KMS-11 (cell line): ENCODE results near the gene GDF7.

ENCODE experiments used
- H2AFZ ChIP-seq: fragments of 200-600 bp; sonication (generic); 2 replicates; pipeline ENCODE4 v1.6.1; 2016; ENCODE audit warnings: antibody characterized with exemption, mixed run types, low read depth
- H3K27ac ChIP-seq: fragments of 200-600 bp; sonication (generic); 2 replicates; pipeline ENCODE4 v1.6.1; 2016; ENCODE audit warnings: mild to moderate bottlenecking, mixed run types
- H3K27me3 ChIP-seq: fragments of 200-600 bp; sonication (generic); 2 replicates; pipeline ENCODE4 v1.6.1; 2017; ENCODE audit warnings: mild to moderate bottlenecking, low read depth, mixed run types, moderate library complexity; ENCODE audit not compliant: insufficient read depth
- H3K36me3 ChIP-seq: fragments of 200-600 bp; sonication (generic); 2 replicates; pipeline ENCODE4 v1.6.1; 2017; ENCODE audit warnings: mild to moderate bottlenecking, mixed run types; ENCODE audit not compliant: insufficient read depth
- H3K4me1 ChIP-seq: fragments of 200-600 bp; sonication (generic); 2 replicates; pipeline ENCODE4 v1.6.1; 2016; ENCODE audit warnings: mild to moderate bottlenecking, low read depth, mixed run types; ENCODE audit not compliant: poor library complexity, severe bottlenecking
- H3K4me2 ChIP-seq: fragments of 200-600 bp; sonication (generic); 2 replicates; pipeline ENCODE4 v1.7.0; 2016; ENCODE audit warnings: mild to moderate bottlenecking, mixed run types
- H3K4me3 ChIP-seq: fragments of 200-600 bp; sonication (generic); IDR thresholded peaks from 2 replicates; pipeline ENCODE4 v1.6.1; 2017; ENCODE audit warnings: low read depth, low read length, mixed read lengths; ENCODE audit not compliant: insufficient read depth
- H3K79me2 ChIP-seq: fragments of 200-600 bp; sonication (generic); 2 replicates; pipeline ENCODE4 v1.6.1; 2016; ENCODE audit warnings: low read depth, mixed run types; ENCODE audit not compliant: insufficient read depth
- H3K9ac ChIP-seq: fragments of 200-600 bp; sonication (generic); 2 replicates; pipeline ENCODE4 v1.6.1; 2016; ENCODE audit warnings: mild to moderate bottlenecking, mixed run types
- H4K20me1 ChIP-seq: fragments of 200-600 bp; sonication (generic); 2 replicates; pipeline ENCODE4 v1.6.1; 2016; ENCODE audit warnings: mild to moderate bottlenecking, mixed run types; ENCODE audit not compliant: insufficient read depth
- TF ChIP-seq, protein P1 (sequence below): fragments of 200-600 bp; sonication (generic); conservative IDR thresholded peaks from 2 replicates; pipeline ENCODE4 v1.6.1; 2017; ENCODE audit warnings: low read depth, mild to moderate bottlenecking, antibody characterized with exemption, low read length, moderate library complexity, mixed read lengths

Gene GDF7

DNA sequence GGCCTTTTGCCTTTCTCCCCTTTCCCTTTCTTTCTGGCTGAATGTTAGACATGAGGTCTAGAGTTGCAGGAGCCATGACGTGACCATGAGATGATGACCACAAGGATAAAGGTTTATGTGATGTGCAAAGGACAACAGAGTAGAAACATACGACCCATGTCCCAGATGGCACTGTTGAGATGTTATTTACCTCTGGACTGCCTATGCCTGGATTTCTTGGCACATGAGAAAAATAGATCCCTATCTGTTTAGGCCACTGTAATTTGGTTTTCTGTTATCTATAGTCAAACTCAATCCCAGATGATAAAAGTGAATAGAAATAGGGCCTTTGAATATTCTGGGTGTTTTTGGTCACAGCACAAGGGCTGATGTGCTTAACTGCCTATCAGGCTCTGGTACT, 58.8 kb downstream of the GDF7 start:
- H2AFZ ChIP-seq: no peak overlapping the region
- TF ChIP-seq, protein P1, sequence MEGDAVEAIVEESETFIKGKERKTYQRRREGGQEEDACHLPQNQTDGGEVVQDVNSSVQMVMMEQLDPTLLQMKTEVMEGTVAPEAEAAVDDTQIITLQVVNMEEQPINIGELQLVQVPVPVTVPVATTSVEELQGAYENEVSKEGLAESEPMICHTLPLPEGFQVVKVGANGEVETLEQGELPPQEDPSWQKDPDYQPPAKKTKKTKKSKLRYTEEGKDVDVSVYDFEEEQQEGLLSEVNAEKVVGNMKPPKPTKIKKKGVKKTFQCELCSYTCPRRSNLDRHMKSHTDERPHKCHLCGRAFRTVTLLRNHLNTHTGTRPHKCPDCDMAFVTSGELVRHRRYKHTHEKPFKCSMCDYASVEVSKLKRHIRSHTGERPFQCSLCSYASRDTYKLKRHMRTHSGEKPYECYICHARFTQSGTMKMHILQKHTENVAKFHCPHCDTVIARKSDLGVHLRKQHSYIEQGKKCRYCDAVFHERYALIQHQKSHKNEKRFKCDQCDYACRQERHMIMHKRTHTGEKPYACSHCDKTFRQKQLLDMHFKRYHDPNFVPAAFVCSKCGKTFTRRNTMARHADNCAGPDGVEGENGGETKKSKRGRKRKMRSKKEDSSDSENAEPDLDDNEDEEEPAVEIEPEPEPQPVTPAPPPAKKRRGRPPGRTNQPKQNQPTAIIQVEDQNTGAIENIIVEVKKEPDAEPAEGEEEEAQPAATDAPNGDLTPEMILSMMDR: no peak

DNA sequence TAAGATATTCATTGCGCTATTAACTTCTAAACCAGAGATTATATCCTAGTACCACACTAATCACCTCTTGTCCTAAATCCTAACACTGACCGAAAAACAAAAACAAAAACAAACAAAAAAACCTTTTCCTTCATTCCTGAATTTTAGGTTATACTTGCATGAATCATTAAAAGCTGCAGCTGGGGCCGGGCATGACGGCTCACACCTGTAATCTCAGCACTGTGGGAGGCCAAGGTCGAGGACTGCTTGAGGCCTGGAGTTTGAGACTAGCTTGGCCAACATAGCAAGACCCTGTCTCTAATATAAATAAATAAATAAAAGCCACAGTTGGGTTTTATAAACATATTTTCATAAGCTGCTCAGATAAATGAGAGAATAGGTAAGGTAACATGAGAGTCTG, 60.0 kb downstream of the GDF7 start:
- no peaks in the 10 kb centered on the region for H3K79me2 ChIP-seq
- H3K36me3 ChIP-seq: no peaks in the 10 kb centered on the region
- no peak overlapping the region for H2AFZ ChIP-seq
- no peak overlapping the region for H3K27ac ChIP-seq
- no peak overlapping the region for H3K9ac ChIP-seq
- TF ChIP-seq, protein P1: no peak
- H3K4me1 ChIP-seq: no peaks in the 10 kb centered on the region
- H4K20me1 ChIP-seq: no peaks in the 10 kb centered on the region
- no peaks in the 10 kb centered on the region for H3K27me3 ChIP-seq
- no peak overlapping the region for H3K4me3 ChIP-seq
- no peak overlapping the region for H3K4me2 ChIP-seq

More for the DNA sequence above, 58.8 kb downstream of the GDF7 start:
- no peaks in the 10 kb centered on the region for H3K36me3 ChIP-seq
- no peaks in the 10 kb centered on the region for H3K4me1 ChIP-seq
- H3K27me3 ChIP-seq: no peaks in the 10 kb centered on the region
- H3K4me2 ChIP-seq: no peak overlapping the region
- H3K27ac ChIP-seq: no peak overlapping the region
- H3K79me2 ChIP-seq: no peaks in the 10 kb centered on the region
- H3K4me3 ChIP-seq: no peak overlapping the region
- H4K20me1 ChIP-seq: no peaks in the 10 kb centered on the region
- no peak overlapping the region for H3K9ac ChIP-seq

DNA sequence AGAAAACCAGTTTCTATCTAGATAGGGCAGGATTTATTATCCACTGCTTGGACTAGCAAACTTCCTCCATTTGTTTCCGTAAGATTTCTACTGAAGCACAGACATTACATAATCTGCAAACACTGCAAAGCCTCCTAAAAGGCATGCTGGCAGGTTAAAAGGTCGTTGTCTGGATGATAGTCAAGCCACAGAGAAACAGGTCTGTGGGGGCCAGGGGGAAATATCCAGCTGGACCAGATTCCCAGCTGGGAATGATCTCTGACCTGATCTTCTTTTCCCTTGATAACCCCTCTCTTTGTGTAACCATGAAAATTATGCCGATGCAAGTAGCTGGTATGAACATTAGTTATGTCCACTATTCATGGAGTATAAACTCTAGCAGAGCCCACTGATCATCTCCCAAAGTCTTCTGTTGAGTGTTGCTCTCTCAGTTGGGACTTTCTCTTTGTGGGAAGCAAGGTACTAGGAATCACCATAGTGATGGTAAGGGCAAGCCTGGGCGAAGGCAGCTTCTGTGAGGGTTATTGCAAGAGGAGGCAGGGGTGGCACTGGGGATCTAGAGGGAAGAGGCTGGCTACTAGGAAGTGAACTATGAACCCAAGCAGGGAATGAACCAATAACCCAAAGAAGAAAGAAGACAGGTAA, 61.3 kb downstream of the GDF7 start:
- H2AFZ ChIP-seq: no peak overlapping the region
- no peaks in the 10 kb centered on the region for H3K27me3 ChIP-seq
- H3K36me3 ChIP-seq: no peaks in the 10 kb centered on the region
- no peak overlapping the region for H3K4me3 ChIP-seq
- TF ChIP-seq, protein P1: no peak
- H3K4me1 ChIP-seq: no peaks in the 10 kb centered on the region
- no peak overlapping the region for H3K9ac ChIP-seq
- H3K4me2 ChIP-seq: no peak overlapping the region
- no peaks in the 10 kb centered on the region for H3K79me2 ChIP-seq
- no peak overlapping the region for H3K27ac ChIP-seq
- no peaks in the 10 kb centered on the region for H4K20me1 ChIP-seq
